Stimulated activated CD4-positive, alpha-beta T cell treated with anti-CD3 and anti-CD28 coated beads, Interleukin-4, amount 100 ng/mL, for 4 hours (primary cell): ENCODE results near the gene NME2.
"Not testable (repeated sequence)": the region's sequence is repeated elsewhere in the genome, so short reads cannot be mapped to it uniquely, and the experiment has no call there.

Experiments used
- DNase-seq, 2 experiments: peaks; one replicate each; pipeline ENCODE4 v3.0.0-alpha.2; 2020

Gene NME2

DNA sequence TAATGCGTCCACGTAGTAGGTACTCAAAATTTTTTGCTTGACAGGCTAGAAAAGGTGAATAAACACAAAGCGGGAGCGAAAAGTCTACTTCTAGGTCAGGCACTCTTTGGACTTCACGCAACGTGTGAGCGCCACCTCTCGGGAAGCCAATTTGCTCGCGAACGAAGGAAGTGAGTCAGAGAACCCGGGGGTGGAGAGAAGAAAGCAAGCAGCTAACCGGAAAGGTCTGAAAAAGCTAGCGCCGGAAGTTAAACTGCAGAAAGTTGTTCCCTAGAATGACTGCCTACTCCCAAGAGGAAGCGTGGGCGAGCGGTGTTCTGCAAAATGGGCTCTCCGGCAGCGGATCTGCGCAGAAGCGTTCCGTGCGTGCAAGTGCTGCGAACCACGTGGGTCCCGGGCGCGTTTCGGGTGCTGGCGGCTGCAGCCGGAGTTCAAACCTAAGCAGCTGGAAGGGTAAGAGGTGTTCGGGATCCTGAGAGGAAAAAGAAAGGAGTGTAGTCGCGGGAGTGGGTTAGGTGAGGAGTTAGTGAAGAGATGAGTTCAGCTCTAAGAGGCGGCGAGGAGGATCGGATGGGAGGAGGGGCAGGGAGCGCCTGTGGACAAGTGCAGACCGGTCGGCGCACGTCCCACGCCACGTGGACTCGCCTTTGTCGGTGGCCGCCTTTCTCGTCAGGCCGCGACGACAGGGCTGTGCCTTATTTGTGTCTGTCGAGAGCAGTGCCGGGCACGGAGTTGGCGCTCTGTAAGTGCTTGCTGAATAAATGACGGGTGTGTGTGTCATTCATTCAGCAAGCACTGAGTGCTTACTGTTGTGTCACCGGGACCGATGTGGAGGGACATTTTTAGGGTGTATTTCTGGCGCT lies 12.8 kb upstream of the NME2 start, which contains the start of gene NME1:
NME1 (plus strand) TSS at position 350 of the 863 bp plus-strand sequence. CDS start 2,096 bp downstream, outside the sequence.
- peak; percentile 94 to 97 for DNase-seq

GRCh38 chr17:51154176-51154575 lies 12.0 kb upstream of the NME2 start:
- no peak for DNase-seq

DNA sequence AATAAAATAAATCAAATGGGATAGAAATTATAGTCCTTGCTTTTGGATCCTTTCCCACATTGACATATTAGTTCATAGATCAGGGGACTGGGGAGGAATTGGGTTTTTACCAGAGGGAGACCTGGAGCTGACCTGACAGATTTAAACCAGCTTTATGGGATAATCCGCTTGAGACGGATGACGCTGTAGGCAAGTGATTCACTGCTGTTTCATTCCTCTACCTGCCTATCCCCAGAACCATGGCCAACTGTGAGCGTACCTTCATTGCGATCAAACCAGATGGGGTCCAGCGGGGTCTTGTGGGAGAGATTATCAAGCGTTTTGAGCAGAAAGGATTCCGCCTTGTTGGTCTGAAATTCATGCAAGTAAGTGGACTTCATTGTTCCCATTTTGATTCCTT lies 10.8 kb upstream of the NME2 start:
- DNase-seq: no peak

GRCh38 chr17:51159604-51160003 lies 6.6 kb upstream of the NME2 start:
- DNase-seq: no peak

DNA sequence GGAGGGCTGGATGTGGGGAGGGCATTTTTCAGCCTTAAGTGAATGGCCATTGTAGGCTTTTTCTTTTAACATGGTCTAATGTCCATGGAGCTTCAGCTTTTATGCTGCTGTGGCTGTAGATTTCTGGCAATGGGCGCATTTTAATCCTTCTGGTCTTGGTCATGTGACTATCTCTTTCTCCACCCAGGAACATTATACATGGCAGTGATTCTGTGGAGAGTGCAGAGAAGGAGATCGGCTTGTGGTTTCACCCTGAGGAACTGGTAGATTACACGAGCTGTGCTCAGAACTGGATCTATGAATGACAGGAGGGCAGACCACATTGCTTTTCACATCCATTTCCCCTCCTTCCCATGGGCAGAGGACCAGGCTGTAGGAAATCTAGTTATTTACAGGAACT lies 4.7 kb upstream of the NME2 start:
- no peak for DNase-seq

GRCh38 chr17:51164911-51165679 lies 1.1 kb upstream of the NME2 start:
- DNase-seq: no peak

DNA sequence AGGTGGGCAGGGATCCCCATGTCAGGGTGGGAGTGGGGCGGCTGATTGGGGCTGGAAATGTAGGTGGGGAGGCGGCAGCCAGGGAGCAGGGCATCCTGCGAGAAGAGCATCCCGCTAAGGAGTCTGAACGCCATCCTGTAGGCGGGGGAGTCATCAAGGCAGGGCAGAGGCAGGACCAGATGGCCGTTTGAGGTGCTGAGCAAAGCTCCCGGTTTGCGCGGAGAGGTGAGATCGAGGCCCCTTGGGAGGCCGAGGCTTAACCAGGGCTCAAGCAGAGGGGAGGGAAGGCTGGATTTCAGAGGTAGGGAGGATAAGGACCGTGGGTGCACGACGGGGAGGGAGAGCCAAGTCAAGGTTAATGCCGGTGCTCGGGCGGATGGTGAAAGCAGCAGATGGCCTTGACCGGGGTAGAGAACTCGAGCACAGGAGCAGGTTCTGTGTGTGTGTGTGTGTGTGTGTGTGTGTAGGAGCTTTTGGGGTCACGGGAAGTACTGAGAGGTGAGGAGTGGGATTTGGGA lies 472 bp upstream of the NME2 start:
- DNase-seq: peak in 1 of 2 experiments; percentile 12

GRCh38 chr17:51166987-51167931 lies 1.0 kb downstream of the NME2 start:
- peak; percentile 68 to 76 for DNase-seq

GRCh38 chr17:51169340-51169739 lies 3.1 kb downstream of the NME2 start:
- no peak for DNase-seq

GRCh38 chr17:51170736-51171135 lies 4.5 kb downstream of the NME2 start:
- no peak for DNase-seq

GRCh38 chr17:51172030-51172429 lies 5.8 kb downstream of the NME2 start:
- DNase-seq: not testable (repeated sequence)

DNA sequence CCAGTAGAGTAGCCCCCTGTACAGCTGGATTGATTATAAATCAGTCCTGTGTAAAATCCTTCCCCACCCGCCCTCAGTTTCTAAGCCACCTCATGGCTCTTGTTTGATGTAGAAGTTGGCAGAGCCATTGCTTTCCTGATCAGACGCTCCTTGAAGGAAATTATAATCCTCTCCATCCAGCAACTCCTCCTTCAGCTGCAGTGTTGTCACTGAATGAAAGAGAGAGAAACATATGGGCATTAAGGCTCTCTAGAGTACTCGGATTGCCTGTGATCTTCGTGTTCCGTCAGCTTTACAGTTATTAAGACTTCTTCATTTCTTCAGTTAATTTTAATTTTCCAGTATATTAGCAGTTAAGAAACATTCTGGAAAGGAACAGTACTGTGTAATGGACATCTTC lies 14.3 kb downstream of the NME2 start:
- no peak for DNase-seq

DNA sequence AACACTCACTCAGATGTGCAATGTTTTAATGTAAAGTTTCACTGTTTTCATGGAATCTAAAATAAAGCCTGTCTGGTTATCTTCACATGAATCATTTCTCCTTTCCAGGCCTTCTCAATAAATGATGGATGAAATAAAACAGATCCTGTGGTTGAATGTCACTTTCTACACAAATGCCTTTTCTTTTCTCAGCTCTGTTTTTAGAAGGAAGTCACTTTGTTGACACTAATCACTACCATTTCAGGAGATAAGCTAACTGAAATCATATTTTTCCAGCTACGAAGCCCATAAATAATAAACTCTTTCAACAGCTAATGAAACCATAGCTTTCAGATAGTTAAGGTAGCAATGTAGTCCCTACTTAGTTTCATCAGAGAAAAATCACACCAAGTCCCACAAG lies 17.9 kb downstream of the NME2 start:
- DNase-seq: no peak

DNA sequence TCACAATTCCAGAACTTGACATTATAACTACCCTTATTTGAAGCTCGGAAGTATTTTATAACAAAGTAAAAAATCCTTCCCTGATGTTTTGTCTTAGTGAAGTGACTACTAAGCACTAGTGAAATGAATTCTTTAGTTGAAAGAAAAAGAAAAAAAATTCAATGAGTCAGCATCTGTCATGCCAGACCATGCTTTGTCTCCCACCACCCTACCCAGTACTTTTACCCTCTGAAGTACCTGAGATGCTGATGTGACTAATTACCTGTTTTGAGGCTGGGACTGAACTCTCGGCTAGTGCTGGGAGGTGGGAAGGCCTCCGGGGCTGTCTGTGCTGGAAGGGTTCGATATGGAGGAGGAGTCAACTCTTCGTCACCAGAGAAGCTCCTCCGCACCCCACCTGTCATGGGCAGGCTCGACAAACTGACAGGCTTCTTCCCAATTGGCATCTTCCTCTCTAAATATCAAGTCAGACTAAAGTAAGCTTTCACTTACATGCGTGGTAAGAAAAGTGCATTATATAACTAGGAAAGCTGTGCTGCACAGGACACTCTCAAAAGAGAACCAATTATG lies 19.6 kb downstream of the NME2 start:
- no peak for DNase-seq

DNA sequence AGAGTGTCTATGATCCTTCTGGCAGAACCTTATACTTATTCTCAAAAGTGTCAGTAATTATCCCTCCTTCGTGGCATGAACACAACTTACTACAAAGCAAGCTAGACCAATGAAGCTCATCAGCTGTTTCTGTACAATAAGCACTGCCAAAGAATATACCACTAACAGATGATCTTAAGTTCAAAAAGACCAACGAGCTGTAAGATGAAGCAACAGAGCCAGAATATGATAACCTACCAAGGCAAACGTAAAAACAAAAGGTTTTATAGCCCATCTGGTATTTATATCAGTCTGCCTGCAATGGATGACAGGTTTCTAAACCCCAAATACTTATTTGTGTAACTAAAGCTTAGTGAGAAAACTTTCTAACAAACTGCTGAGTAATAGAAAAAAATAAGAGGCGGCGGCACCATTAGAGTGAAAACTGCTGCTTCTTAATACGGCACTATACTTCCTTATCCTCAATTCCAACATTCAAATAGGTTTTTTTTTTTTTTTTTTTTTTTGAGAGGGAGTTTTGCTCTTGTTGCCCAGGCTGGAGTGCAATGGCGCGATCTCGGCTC lies 22.1 kb downstream of the NME2 start:
- no peak for DNase-seq

DNA sequence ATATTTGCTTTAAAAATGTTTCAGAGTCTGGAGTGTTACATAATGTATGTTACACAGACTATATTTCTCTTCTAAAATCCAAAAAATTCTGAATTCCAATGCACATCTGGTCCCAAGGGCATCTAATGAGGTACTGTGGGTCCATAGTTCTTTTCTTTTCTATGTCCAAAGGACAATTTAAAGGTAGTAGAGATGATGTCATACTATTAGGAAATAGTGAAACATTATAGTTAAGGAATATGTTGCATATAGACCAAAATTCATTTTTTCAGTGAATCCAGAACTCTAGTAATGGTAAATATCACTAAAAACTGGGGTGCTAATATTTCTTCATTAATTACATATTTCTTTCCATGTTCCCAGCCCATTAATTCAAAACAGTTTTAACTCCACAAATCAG lies 23.0 kb downstream of the NME2 start:
- no peak for DNase-seq

DNA sequence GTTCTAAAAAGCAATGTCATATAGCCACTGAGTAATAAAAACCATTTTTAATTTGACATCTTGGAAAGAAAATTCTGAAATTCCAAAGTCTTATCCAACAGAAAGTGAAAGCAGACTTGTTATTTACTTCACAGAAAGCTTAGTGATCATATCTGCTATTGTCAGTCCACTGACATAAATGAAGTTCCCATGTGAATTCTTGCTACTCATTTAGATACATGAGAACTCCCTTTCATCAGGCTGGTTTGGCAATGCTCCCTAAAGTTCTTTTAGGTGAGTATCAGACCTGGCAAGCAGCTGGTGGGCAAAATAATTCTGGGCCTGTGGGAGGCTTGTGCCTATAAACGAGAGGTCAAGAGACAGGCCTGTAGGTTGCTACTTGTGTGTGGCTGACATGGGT lies 23.4 kb downstream of the NME2 start:
- DNase-seq: no peak

- no peak for DNase-seq
Measured at GRCh38 chr17:51191895-51192294, 25.7 kb downstream of the NME2 start.

DNA sequence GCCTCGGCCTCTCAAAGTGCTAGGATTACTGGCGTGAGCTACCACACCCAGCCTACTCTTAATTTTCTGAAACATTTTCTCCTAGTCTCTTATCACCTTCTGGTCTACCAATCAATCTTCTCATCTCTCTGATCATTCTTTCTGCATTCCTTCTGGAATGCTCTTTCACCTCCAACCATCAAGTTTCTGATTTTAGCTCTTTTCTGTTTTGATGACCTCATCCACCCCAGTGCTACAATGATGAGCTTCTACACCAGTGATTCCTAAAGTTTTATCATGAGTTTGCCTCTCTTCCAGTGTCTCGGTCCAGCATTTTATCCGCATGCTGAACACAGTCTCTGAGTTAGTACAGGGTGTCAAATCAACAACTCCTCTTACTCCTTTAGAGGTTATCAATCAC lies 31.5 kb downstream of the NME2 start:
- no peak for DNase-seq

GRCh38 chr17:51200295-51200694 lies 34.1 kb downstream of the NME2 start:
- DNase-seq: no peak

DNA sequence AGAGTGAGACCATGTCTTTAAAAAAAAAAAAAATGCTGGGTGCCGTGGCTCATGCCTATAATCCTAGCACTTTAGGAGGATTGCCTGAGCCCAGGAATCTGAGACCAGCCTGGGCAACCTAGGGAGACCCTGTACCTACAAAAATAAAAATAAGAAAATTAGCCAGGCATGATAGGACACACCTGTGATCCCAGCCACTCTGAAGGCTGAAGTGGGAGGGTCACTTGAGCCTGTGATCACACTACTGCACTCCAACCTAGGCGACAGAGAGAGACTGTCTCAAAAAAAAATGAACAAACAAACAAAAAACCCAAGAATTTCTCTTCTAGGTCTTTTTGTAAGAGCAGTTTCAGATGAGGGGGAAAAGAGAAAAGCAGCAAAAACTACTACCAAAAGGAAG lies 34.6 kb downstream of the NME2 start:
- DNase-seq: no peak

DNA sequence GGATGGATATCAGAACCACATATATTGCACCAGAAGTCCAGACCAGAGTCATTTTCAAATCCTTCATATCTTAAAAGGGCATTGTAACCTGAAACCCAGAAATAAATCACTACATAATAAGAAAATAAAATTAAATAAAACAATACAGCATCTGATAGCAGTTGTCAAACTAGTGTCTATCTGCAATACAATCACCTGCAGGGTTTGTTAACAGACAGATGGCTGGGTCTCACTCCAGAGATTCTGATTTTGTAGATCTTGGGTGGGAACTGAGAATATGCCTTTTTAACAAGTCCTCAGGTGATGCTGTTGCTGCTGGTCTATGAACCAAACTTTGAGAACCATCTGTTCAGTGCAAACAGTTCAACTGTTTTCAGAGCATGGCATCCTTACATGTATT lies 37.6 kb downstream of the NME2 start:
- no peak for DNase-seq
